Hepatocyte (in vitro differentiated cells): Measurements from ENCODE around the gene ZDHHC9.

Experiments used
- EZH2 ChIP-seq: fragments of 200-600 bp; sonication (generic); IDR thresholded peaks from 2 replicates; pipeline ENCODE4 v1.6.1; 2016; ENCODE audit warnings: antibody characterized with exemption, mild to moderate bottlenecking, borderline replicate concordance
- EZH2phosphoT487 ChIP-seq: fragments of 200-600 bp; sonication (generic); IDR thresholded peaks from one replicate; pipeline ENCODE4 v1.6.1; 2018; ENCODE audit warnings: antibody characterized with exemption, mild to moderate bottlenecking, low read depth, moderate library complexity; ENCODE audit not compliant: unreplicated experiment, severe bottlenecking
- TF ChIP-seq, protein P1 (sequence below): fragments of 200-600 bp; sonication (generic); IDR thresholded peaks from 2 replicates; pipeline ENCODE4 v1.5.1; 2016; ENCODE audit warnings: antibody characterized with exemption, mild to moderate bottlenecking; ENCODE audit not compliant: poor library complexity

DNA sequence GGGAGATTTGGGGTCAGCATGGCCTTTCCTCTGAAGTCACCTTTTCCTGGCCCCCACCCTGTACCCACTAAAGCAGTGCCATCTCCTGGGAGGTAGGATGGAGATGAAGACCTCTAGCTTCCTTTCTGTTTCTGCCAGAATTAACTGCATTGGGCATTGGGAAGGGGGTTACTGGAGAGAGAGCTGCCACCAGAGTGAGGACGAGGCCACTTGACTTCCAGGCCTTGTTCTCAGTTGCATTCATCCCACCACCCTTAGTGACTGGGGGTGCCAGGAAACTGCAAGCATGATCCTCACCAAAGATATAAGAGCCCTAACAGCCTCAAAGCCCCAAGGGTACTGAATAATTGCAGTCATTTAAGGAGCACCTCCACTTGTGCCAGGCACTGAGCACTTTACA lies 48.1 kb downstream of the ZDHHC9 start:
- TF ChIP-seq, protein P1, sequence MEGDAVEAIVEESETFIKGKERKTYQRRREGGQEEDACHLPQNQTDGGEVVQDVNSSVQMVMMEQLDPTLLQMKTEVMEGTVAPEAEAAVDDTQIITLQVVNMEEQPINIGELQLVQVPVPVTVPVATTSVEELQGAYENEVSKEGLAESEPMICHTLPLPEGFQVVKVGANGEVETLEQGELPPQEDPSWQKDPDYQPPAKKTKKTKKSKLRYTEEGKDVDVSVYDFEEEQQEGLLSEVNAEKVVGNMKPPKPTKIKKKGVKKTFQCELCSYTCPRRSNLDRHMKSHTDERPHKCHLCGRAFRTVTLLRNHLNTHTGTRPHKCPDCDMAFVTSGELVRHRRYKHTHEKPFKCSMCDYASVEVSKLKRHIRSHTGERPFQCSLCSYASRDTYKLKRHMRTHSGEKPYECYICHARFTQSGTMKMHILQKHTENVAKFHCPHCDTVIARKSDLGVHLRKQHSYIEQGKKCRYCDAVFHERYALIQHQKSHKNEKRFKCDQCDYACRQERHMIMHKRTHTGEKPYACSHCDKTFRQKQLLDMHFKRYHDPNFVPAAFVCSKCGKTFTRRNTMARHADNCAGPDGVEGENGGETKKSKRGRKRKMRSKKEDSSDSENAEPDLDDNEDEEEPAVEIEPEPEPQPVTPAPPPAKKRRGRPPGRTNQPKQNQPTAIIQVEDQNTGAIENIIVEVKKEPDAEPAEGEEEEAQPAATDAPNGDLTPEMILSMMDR = no peak
- TF ChIP-seq EZH2 (no peak), EZH2phosphoT487 (no peak)
